GM12878 (cell line): ENCODE measurements around the gene FUT7. TPM values are rescaled to one million over a fixed set of nuclear protein-coding genes. Genes with fewer than 3 reads are reported as not detected.

Experiments
- ATAC-seq: fragments of 200-7000 bp; cut with Tn5 transposase; 3 replicates; pipeline ENCODE4 v1.9.1; 2020; ENCODE audit warnings: mild to moderate bottlenecking, moderate library complexity
- BruUV-seq: library from RNA; stranded (reverse); fragments of 400-500 nt; replicated peaks from 2 replicates; lab custom pipeline; 2021; lab: Mats Ljungman, UMichigan
- CTCF ChIA-PET: fragments of 300-600 bp; sonication (Branson Sonifier 250); formaldehyde crosslinking; extraction: SDS; loops from one replicate; lab custom pipeline; 2021; ENCODE audit warnings: inconsistent platforms; lab: Yijun Ruan, JAX
- POLR2A ChIA-PET: fragments of 350-600 bp; formaldehyde crosslinking; extraction: SDS; loops from one replicate; lab custom pipeline; 2021; ENCODE audit warnings: inconsistent platforms; lab: Charles Lee
- RAD21 ChIA-PET: fragments of 300-600 bp; sonication (Branson Sonifier 250); formaldehyde crosslinking; loops from one replicate; lab custom pipeline; 2023; ENCODE audit warnings: antibody characterized with exemption; ENCODE audit not compliant: unreplicated experiment; lab: Charles Lee
- SMC1A ChIA-PET: fragments of 300-600 bp; sonication (Branson Sonifier 250); formaldehyde crosslinking; loops from one replicate; lab custom pipeline; 2023; ENCODE audit not compliant: unreplicated experiment, uncharacterized antibody; lab: Charles Lee
- DNase-seq: peaks from one replicate; pipeline ENCODE4 v3.0.0-alpha.2; 2011; ENCODE audit warnings: low read depth, low spot score
- FAIRE-seq: peaks from 3 replicates; lab custom pipeline; 2011; peaks lifted over from hg19 to GRCh38; lab: Jason Lieb, UNC
- H2AFZ ChIP-seq: 2 replicates; pipeline ENCODE4 v1.6.0; 2011; ENCODE audit warnings: low read depth, low read length, control low read depth; ENCODE audit not compliant: control insufficient read depth
- H3K27ac ChIP-seq: 2 replicates; pipeline ENCODE4 v1.5.1; 2011; ENCODE audit warnings: control low read depth; ENCODE audit not compliant: control insufficient read depth, insufficient read depth
- H3K27me3 ChIP-seq, 2 experiments: replicated peaks in 1 of 2; 2 replicates each; pipeline versions ENCODE4 v1.6.0 to v1.6.1; 2011; ENCODE audit warnings: low read length in 1 of 2; ENCODE audit not compliant: control insufficient read depth in 2 of 2, insufficient read depth in 2 of 2
- H3K36me3 ChIP-seq, 2 experiments: 2 replicates each; pipeline ENCODE4 v1.5.1; 2011; ENCODE audit warnings: low read length in 1 of 2; ENCODE audit not compliant: control insufficient read depth in 2 of 2, insufficient read depth in 2 of 2
- H3K4me1 ChIP-seq: 2 replicates; pipeline ENCODE4 v1.6.1; 2011; ENCODE audit warnings: mild to moderate bottlenecking, low read length, moderate library complexity, mixed read lengths; ENCODE audit not compliant: control insufficient read depth, insufficient read depth
- H3K4me2 ChIP-seq: 2 replicates; pipeline ENCODE4 v1.6.0; 2011; ENCODE audit warnings: control low read depth; ENCODE audit not compliant: control insufficient read depth, insufficient read depth
- H3K4me3 ChIP-seq: fragments of 200-600 bp; sonication (generic); 2 replicates; pipeline ENCODE4 v1.5.1; 2016
- H3K79me2 ChIP-seq: 2 replicates; pipeline ENCODE4 v1.6.0; 2011; ENCODE audit warnings: low read length; ENCODE audit not compliant: control insufficient read depth, insufficient read depth
- H3K9ac ChIP-seq: 2 replicates; pipeline ENCODE4 v1.8.0; 2011; ENCODE audit warnings: low read length, control low read depth, mixed read lengths; ENCODE audit not compliant: control insufficient read depth, insufficient read depth
- H3K9me3 ChIP-seq: replicated peaks from 3 replicates; pipeline ENCODE4 v1.5.1; 2011; ENCODE audit warnings: mild to moderate bottlenecking, low read length; ENCODE audit not compliant: control insufficient read depth, insufficient read depth
- H4K20me1 ChIP-seq: 2 replicates; pipeline ENCODE4 v1.6.0; 2011; ENCODE audit not compliant: control insufficient read depth, insufficient read depth
- BRCA1 ChIP-seq: IDR thresholded peaks from 2 replicates; pipeline ENCODE4 v1.6.1; 2011; ENCODE audit warnings: low read depth, low read length, improper control_type of control experiment
- EZH2 ChIP-seq: IDR thresholded peaks from 2 replicates; pipeline ENCODE4 v1.6.1; 2012; ENCODE audit warnings: low read depth, mild to moderate bottlenecking, control low read depth, inconsistent platforms, low read length, borderline replicate concordance; ENCODE audit not compliant: control insufficient read depth
- GATAD2B ChIP-seq: fragments of 450-650 bp; conservative IDR thresholded peaks from 2 replicates; pipeline ENCODE4 v1.6.1; 2017; ENCODE audit warnings: low read depth, mild to moderate bottlenecking, moderate library complexity
- HDAC6 ChIP-seq: fragments of 200-600 bp; sonication (generic); IDR thresholded peaks from one replicate; pipeline ENCODE4 v1.8.0; 2017; ENCODE audit warnings: antibody characterized with exemption; ENCODE audit not compliant: unreplicated experiment
- HDGF ChIP-seq: fragments of 450-650 bp; IDR thresholded peaks from 2 replicates; pipeline ENCODE4 v1.6.1; 2016; ENCODE audit warnings: antibody characterized with exemption
- IKZF1 ChIP-seq: fragments of 450-650 bp; conservative IDR thresholded peaks from 2 replicates; pipeline ENCODE4 v1.6.1; 2017; ENCODE audit warnings: antibody characterized with exemption, mild to moderate bottlenecking
- IRF4 ChIP-seq: IDR thresholded peaks from 2 replicates; pipeline ENCODE4 v1.6.1; 2011; ENCODE audit warnings: low read depth, low read length
- NBN ChIP-seq: fragments of 450-650 bp; IDR thresholded peaks from 2 replicates; pipeline ENCODE4 v1.6.1; 2016
- NFYB ChIP-seq: IDR thresholded peaks from 2 replicates; pipeline ENCODE4 v1.6.1; 2011; ENCODE audit warnings: low read depth, mild to moderate bottlenecking, low read length, improper control_type of control experiment, moderate library complexity; ENCODE audit not compliant: insufficient read depth
- RAD21 ChIP-seq: IDR thresholded peaks from 2 replicates; pipeline ENCODE4 v1.6.1; 2011; ENCODE audit warnings: mild to moderate bottlenecking, low read depth, low read length, moderate library complexity; ENCODE audit not compliant: insufficient read depth
- RBBP5 ChIP-seq: fragments of 200-600 bp; sonication (generic); conservative IDR thresholded peaks from 2 replicates; pipeline ENCODE4 v1.6.1; 2016
- RFX5 ChIP-seq: IDR thresholded peaks from 2 replicates; pipeline ENCODE4 v1.6.1; 2011; ENCODE audit warnings: low read depth, low read length, improper control_type of control experiment
- SIX5 ChIP-seq: IDR thresholded peaks from 2 replicates; pipeline ENCODE4 v1.6.1; 2011; ENCODE audit warnings: mild to moderate bottlenecking, low read depth, low read length, moderate library complexity; ENCODE audit not compliant: severe bottlenecking
- SMC3 ChIP-seq: IDR thresholded peaks from 2 replicates; pipeline ENCODE4 v1.6.1; 2011; ENCODE audit warnings: low read length, improper control_type of control experiment, borderline replicate concordance
- SP1 ChIP-seq: IDR thresholded peaks from one replicate; pipeline ENCODE4 v1.6.1; 2011; ENCODE audit warnings: low read depth, low read length
- STAT3 ChIP-seq: IDR thresholded peaks from 2 replicates; pipeline ENCODE4 v1.6.1; 2011; ENCODE audit warnings: low read depth, low read length, improper control_type of control experiment
- TCF7 ChIP-seq: IDR thresholded peaks from 2 replicates; pipeline ENCODE4 v1.6.1; 2014; ENCODE audit warnings: antibody characterized with exemption, borderline replicate concordance
- YY1 ChIP-seq: IDR thresholded peaks from 2 replicates; pipeline ENCODE4 v1.6.1; 2011; ENCODE audit warnings: low read depth, mild to moderate bottlenecking, low read length
- ZBTB4 ChIP-seq: fragments of 450-650 bp; formaldehyde crosslinking; IDR thresholded peaks from 2 replicates; pipeline ENCODE4 v1.4.0; 2022; ENCODE audit warnings: mild to moderate bottlenecking, moderate library complexity
- ZNF207 ChIP-seq: fragments of 450-650 bp; IDR thresholded peaks from 2 replicates; pipeline ENCODE4 v1.6.1; 2014; ENCODE audit warnings: antibody characterized with exemption, mild to moderate bottlenecking, borderline replicate concordance
- ZZZ3 ChIP-seq: IDR thresholded peaks from 2 replicates; pipeline ENCODE4 v1.6.1; 2011; ENCODE audit warnings: low read depth; ENCODE audit not compliant: control insufficient read depth, insufficient read length
- WGBS: methylation state at CpG from one replicate; pipeline ENCODE4 v1.1.6; 2016; ENCODE audit warnings: low lambda C conversion rate; ENCODE audit not compliant: insufficient replicate concordance, insufficient coverage; ENCODE audit errors: missing lambda C conversion rate; 5-methylcytosine and 5-hydroxymethylcytosine counted together
- in situ Hi-C: fragments of 300-500 bp; cut with MboI; formaldehyde crosslinking; loops from 9 replicates; pipeline ENCODE4 v1.14.3; 2018; ENCODE audit warnings: mixed read lengths
- intact Hi-C: fragments of 100-400 bp; cut with micrococcal nuclease; formaldehyde crosslinking; loops from one replicate; pipeline ENCODE4 v1.14.2; 2022; ENCODE audit not compliant: unreplicated experiment
- polyA plus RNA-seq, 11 experiments: library from polyadenylated mRNA; depleted of rRNA in 4 of 11; unstranded in 6 of 11; stranded (reverse) in 5 of 11; fragments of >200 nt; fragmentation: Nextera tagmentation in 4 of 11; fragmentation: Illumina TruSeq in 1 of 11; extraction: Ambion mirVana in 4 of 11; extraction: Trizol in 1 of 11; gene quantifications; 1 replicate in 1 of 11; 2 replicates in 10 of 11; pipeline versions ENCODE4 v1.2.1 to v1.2.3, GENCODE V29; 2011 to 2016; ENCODE audit warnings: inconsistent platforms in 2 of 11, missing spikeins in 2 of 11, low read depth in 1 of 11
- total RNA-seq, 4 experiments: library from RNA; depleted of rRNA in 3 of 4; stranded (reverse); fragments of >200 nt in 3 of 4; fragmentation: Illumina TruSeq in 1 of 4; extraction: Trizol in 1 of 4; gene quantifications; 2 replicates each; pipeline versions ENCODE4 v1.2.1 to v1.2.3, GENCODE V29; 2013 to 2021

FUT7 gene
- total and polyA plus RNA-seq, 10 of the 15 experiments (the other 5 are each of a cell fraction or from before 2014, with no cell fraction given): 0.04 to 0.62 (median 0.20) TPM; not detected in 2

- H3K27ac ChIP-seq: no peak overlapping the region
- peak overlapping the region; percentile 90 for H3K4me2 ChIP-seq
- TSS peak; percentile 46 for BruUV-seq
- POLR2A ChIA-PET: interaction anchor here (0.8 to 3.5 kb wide), 10 partner anchors 9 to 155 kb away, joined by 3 to 16 read pairs (median 6); partner anchors contain the start of genes MAN1B1 and UAP1L1
- H3K4me3 ChIP-seq: 0 out of 2 replicates have a peak overlapping the region, but pooled peaks have one; percentile 15
- RAD21 ChIA-PET: interaction anchor here (0.6 to 2.9 kb wide), 20 partner anchors 9 to 168 kb away, joined by 3 to 25 read pairs (median 8); partner anchors contain the start of genes CLIC3, CYSRT1, MAN1B1 and NPDC1
- H4K20me1 ChIP-seq: no peaks in the 10 kb centered on the region
- SMC1A ChIA-PET: interaction anchor here (0.6 to 7.2 kb wide), 11 partner anchors 8 to 169 kb away, joined by 3 to 30 read pairs (median 6); partner anchors contain the start of genes MAN1B1 and NPDC1
- H3K4me1 ChIP-seq: peaks cover 25% of the 10 kb centered on the region
- WGBS: 29% methylated on average over 12 of the region's 12 CpGs
- no peaks in the 10 kb centered on the region for H3K9me3 ChIP-seq
- intact Hi-C loops (loop anchor here (5.0 kb wide), 1 partner anchor 49 kb away; no protein-coding TSS in a partner anchor), in situ Hi-C loops (no loop called here)
- H2AFZ ChIP-seq: no peak overlapping the region
- FAIRE-seq (peak; percentile 79), ATAC-seq (peak; percentile 80), DNase-seq (no peak)
- no peak overlapping the region for H3K9ac ChIP-seq
- CTCF ChIA-PET: interaction anchor here (0.6 to 7.9 kb wide), 38 partner anchors 9 to 326 kb away, joined by 3 to 81 read pairs (median 4); partner anchors contain the start of genes AJM1, FBXW5, FUT7 and MAN1B1
- H3K27me3 ChIP-seq: no peaks in the 10 kb centered on the region
- no peaks in the 10 kb centered on the region; a peak in 2 of 4 replicates for H3K36me3 ChIP-seq
- peaks cover 7% of the 10 kb centered on the region for H3K79me2 ChIP-seq
- TF ChIP-seq EZH2: no peak
- peak; percentile 96 for TF ChIP-seq HDGF
- TF ChIP-seq RAD21: peak; percentile 62
- no peak for TF ChIP-seq BRCA1
- no peak for TF ChIP-seq SP1
- TF ChIP-seq IKZF1: 0 out of 2 replicates have a peak, but pooled peaks have one; percentile 27
- TF ChIP-seq RBBP5: no peak
- TF ChIP-seq STAT3: no peak
- TF ChIP-seq NBN: peak; percentile 71
- TF ChIP-seq ZNF207: no peak
- no peak for TF ChIP-seq HDAC6
- no peak for TF ChIP-seq ZBTB4
- no peak for TF ChIP-seq NFYB
- TF ChIP-seq SMC3: peak; percentile 58; the same call in 1 of the 2 replicates
- TF ChIP-seq YY1: no peak
- no peak for TF ChIP-seq RFX5
- peak; percentile 52 for TF ChIP-seq GATAD2B
- 0 out of 2 replicates have a peak, but pooled peaks have one; percentile 25 for TF ChIP-seq IRF4
- no peak for TF ChIP-seq ZZZ3
- no peak for TF ChIP-seq SIX5
- TF ChIP-seq TCF7: no peak
Observed at GRCh38 chr9:137067860-137068538, 36.1 kb upstream of the FUT7 start.
